DND-41 (cell line): Measurements from ENCODE around the gene NTN1.

Experiments used
- EZH2 ChIP-seq: IDR thresholded peaks from 3 replicates; pipeline ENCODE4 v1.6.1; 2012; ENCODE audit warnings: borderline replicate concordance, low read depth, mild to moderate bottlenecking, moderate library complexity, low read length, inconsistent platforms; ENCODE audit not compliant: severe bottlenecking
- TF ChIP-seq, protein P1 (sequence below): IDR thresholded peaks from 2 replicates; pipeline ENCODE4 v1.5.1; 2012; ENCODE audit warnings: borderline replicate concordance, low read length, moderate library complexity, mild to moderate bottlenecking; ENCODE audit not compliant: poor library complexity, severe bottlenecking; ENCODE audit errors: extremely low read depth

DNA sequence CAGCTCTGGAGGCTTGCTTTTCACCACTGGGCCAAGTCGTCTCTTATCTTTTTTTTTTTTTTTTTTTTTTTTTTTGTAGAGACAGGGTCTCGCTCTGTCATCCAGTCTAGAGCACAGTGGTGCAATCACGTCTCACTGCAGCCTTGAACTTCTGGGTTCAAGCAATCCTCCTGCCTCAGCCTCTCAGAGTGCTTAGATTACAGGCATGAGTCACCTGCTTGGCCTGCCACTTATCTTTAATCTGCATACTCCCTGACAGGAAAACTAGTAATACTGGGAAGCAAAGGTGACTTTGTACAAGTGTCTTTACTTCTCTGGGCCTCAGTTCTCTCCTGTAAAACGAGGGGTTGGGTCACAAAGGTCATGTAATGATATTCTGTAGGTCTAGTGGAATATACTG is 15.0 kb downstream of the NTN1 start:
- TF ChIP-seq, protein P1, sequence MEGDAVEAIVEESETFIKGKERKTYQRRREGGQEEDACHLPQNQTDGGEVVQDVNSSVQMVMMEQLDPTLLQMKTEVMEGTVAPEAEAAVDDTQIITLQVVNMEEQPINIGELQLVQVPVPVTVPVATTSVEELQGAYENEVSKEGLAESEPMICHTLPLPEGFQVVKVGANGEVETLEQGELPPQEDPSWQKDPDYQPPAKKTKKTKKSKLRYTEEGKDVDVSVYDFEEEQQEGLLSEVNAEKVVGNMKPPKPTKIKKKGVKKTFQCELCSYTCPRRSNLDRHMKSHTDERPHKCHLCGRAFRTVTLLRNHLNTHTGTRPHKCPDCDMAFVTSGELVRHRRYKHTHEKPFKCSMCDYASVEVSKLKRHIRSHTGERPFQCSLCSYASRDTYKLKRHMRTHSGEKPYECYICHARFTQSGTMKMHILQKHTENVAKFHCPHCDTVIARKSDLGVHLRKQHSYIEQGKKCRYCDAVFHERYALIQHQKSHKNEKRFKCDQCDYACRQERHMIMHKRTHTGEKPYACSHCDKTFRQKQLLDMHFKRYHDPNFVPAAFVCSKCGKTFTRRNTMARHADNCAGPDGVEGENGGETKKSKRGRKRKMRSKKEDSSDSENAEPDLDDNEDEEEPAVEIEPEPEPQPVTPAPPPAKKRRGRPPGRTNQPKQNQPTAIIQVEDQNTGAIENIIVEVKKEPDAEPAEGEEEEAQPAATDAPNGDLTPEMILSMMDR, result no peak
- no peak for TF ChIP-seq EZH2
